Measurements from ENCODE around the gene ZNF561. TPM values are rescaled to one million over a fixed set of nuclear protein-coding genes. Genes with fewer than 3 reads are reported as not detected.
A peak's percentile ranks its signal among the peaks of the same experiment; 100 is the strongest.

Gene ZNF561
- total RNA-seq, 1 experiment from 2014 or later = 19.0 TPM

GRCh38 chr19:9580728-9581127 is 40.3 kb downstream of the ZNF561 start:
- no peak for DNase-seq (ENCODE audit: low read depth)

- DNase-seq (ENCODE audit: low read depth) = no peak
Observed at GRCh38 chr19:9570255-9570654, 50.8 kb downstream of the ZNF561 start.

- DNase-seq (ENCODE audit: low read depth) = no peak
Observed at GRCh38 chr19:9566729-9567128, 54.3 kb downstream of the ZNF561 start.

GRCh38 chr19:9565900-9566705 is 54.9 kb downstream of the ZNF561 start:
- peak; percentile 18 for DNase-seq (ENCODE audit: low read depth)

Other genes starting within 250 kb of the ZNF561 start
- 16.0 and 17.2 TPM in 2 replicates for gene ZNF266, start 185.7 kb downstream of the ZNF561 start, total RNA-seq (2014; rRNA removed; shearing (Covaris generic))
- 0.10 and 1.7 TPM in 2 replicates for gene ZNF560, start 122.6 kb downstream of the ZNF561 start, total RNA-seq (2014; rRNA removed; shearing (Covaris generic))
- 4.2 and 8.9 TPM in 2 replicates for gene ZNF426, start 82.6 kb downstream of the ZNF561 start, total RNA-seq (2014; rRNA removed; shearing (Covaris generic))
- gene ZNF121, start 36.7 kb downstream of the ZNF561 start, total RNA-seq (2014; rRNA removed; shearing (Covaris generic)) = 12.7 and 19.0 TPM in 2 replicates
- gene ZNF562, start 53.9 kb upstream of the ZNF561 start, total RNA-seq (2014; rRNA removed; shearing (Covaris generic)) = 17.4 and 27.4 TPM in 2 replicates
- gene ZNF846, start 147.5 kb upstream of the ZNF561 start, total RNA-seq (2014; rRNA removed; shearing (Covaris generic)) = 1.3 and 3.8 TPM in 2 replicates
- gene FBXL12, start 197.8 kb upstream of the ZNF561 start, total RNA-seq (2014; rRNA removed; shearing (Covaris generic)) = 23.2 and 24.4 TPM in 2 replicates
- 601 and 1,151 TPM in 2 replicates for gene UBL5, start 206.7 kb upstream of the ZNF561 start, total RNA-seq (2014; rRNA removed; shearing (Covaris generic))
- 146 and 182 TPM in 2 replicates for gene PIN1, start 214.1 kb upstream of the ZNF561 start, total RNA-seq (2014; rRNA removed; shearing (Covaris generic))

Data from M059J (cell line).